HG03064 (cell line): ENCODE measurements around the gene HS3ST5.
"Not testable (repeated sequence)": the region's sequence is repeated elsewhere in the genome, so short reads cannot be mapped to it uniquely, and the experiment has no call there.

Experiments
- ATAC-seq: cut with Tn5 transposase; IDR thresholded peaks from one replicate; pipeline ENCODE4 v1.9.1; 2021; ENCODE audit warnings: low read depth; ENCODE audit not compliant: unreplicated experiment

HS3ST5 gene

GRCh38 chr6:114061741-114062140 lies 281.1 kb downstream of the HS3ST5 start:
- ATAC-seq: no peak

- ATAC-seq: no peak
These were observed 281.7 kb downstream of the HS3ST5 start for GRCh38 chr6:114061116-114061515.

GRCh38 chr6:114058435-114058834 lies 284.4 kb downstream of the HS3ST5 start:
- ATAC-seq: no peak

- no peak for ATAC-seq
These were observed 287.1 kb downstream of the HS3ST5 start for GRCh38 chr6:114055763-114056162.

GRCh38 chr6:114055349-114055748 lies 287.5 kb downstream of the HS3ST5 start:
- no peak for ATAC-seq

GRCh38 chr6:114053791-114054190 lies 289.0 kb downstream of the HS3ST5 start:
- ATAC-seq: no peak

- ATAC-seq: no peak
These were observed 290.7 kb downstream of the HS3ST5 start for GRCh38 chr6:114052141-114052540.

GRCh38 chr6:114051031-114051430 lies 291.8 kb downstream of the HS3ST5 start:
- no peak for ATAC-seq

GRCh38 chr6:114049367-114049966 lies 293.4 kb downstream of the HS3ST5 start:
- no peak for ATAC-seq

- not testable (repeated sequence) for ATAC-seq
These were observed 298.3 kb downstream of the HS3ST5 start for GRCh38 chr6:114044566-114044965.

- no peak for ATAC-seq
These were observed 300.4 kb downstream of the HS3ST5 start for GRCh38 chr6:114042267-114043016.

- ATAC-seq: no peak
These were observed 302.0 kb downstream of the HS3ST5 start for GRCh38 chr6:114040871-114041270.

- no peak for ATAC-seq
These were observed 303.0 kb downstream of the HS3ST5 start for GRCh38 chr6:114039841-114040240.

GRCh38 chr6:114033606-114034005 lies 309.2 kb downstream of the HS3ST5 start:
- ATAC-seq: no peak

- ATAC-seq: no peak
These were observed 310.1 kb downstream of the HS3ST5 start for GRCh38 chr6:114032721-114033120.

- ATAC-seq: no peak
These were observed 312.1 kb downstream of the HS3ST5 start for GRCh38 chr6:114030767-114031166.

- no peak for ATAC-seq
These were observed 318.1 kb downstream of the HS3ST5 start for GRCh38 chr6:114024746-114025145.

GRCh38 chr6:114020196-114020595 lies 322.6 kb downstream of the HS3ST5 start:
- no peak for ATAC-seq

GRCh38 chr6:114017146-114017545 lies 325.7 kb downstream of the HS3ST5 start:
- ATAC-seq: not testable (repeated sequence)

GRCh38 chr6:114014106-114014505 lies 328.7 kb downstream of the HS3ST5 start:
- not testable (repeated sequence) for ATAC-seq

- not testable (repeated sequence) for ATAC-seq
These were observed 331.3 kb downstream of the HS3ST5 start for GRCh38 chr6:114011486-114011885.

- no peak for ATAC-seq
These were observed 332.3 kb downstream of the HS3ST5 start for GRCh38 chr6:114010540-114010939.
